Liver (tissue), 9 donors: Measurements from ENCODE around the gene ACSS1. TPM values are rescaled to one million over a fixed set of nuclear protein-coding genes. Genes with fewer than 3 reads are reported as not detected.

Experiments used
- DNase-seq: peaks from one replicate; pipeline ENCODE4 v3.0.0-alpha.2; 2017; ENCODE audit warnings: low spot score
- H3K27ac ChIP-seq, 2 donors: one replicate each; pipeline ENCODE4 v1.7.0; 2013; ENCODE audit warnings: inconsistent platforms in 2 of 2, low read length in 2 of 2, control low read depth in 1 of 2, low read depth in 1 of 2, mild to moderate bottlenecking in 1 of 2
- H3K27me3 ChIP-seq, 4 donors: one replicate each; pipeline versions ENCODE4 v1.6.1 to v1.7.0; 2013; ENCODE audit warnings: low read length in 3 of 4, inconsistent platforms in 1 of 4, mild to moderate bottlenecking in 1 of 4, moderate library complexity in 1 of 4; ENCODE audit not compliant: control insufficient read depth in 4 of 4, insufficient read depth in 4 of 4
- H3K36me3 ChIP-seq, 4 donors: one replicate each; pipeline versions ENCODE4 v1.6.1 to v1.7.0; 2013; ENCODE audit warnings: low read length in 3 of 4, mild to moderate bottlenecking in 3 of 4, low read depth in 1 of 4, moderate library complexity in 1 of 4; ENCODE audit not compliant: control insufficient read depth in 4 of 4, insufficient read depth in 3 of 4
- H3K4me1 ChIP-seq, 4 donors: one replicate each; pipeline versions ENCODE4 v1.6.1 to v1.7.0; 2013; ENCODE audit warnings: low read length in 3 of 4, mild to moderate bottlenecking in 3 of 4, moderate library complexity in 1 of 4; ENCODE audit not compliant: control insufficient read depth in 4 of 4, insufficient read depth in 4 of 4
- H3K4me3 ChIP-seq, 3 donors: one replicate each; pipeline versions ENCODE4 v1.6.1 to v1.7.0; 2013; ENCODE audit warnings: low read length in 3 of 3, control low read depth in 1 of 3, low read depth in 1 of 3, mild to moderate bottlenecking in 1 of 3
- H3K9ac ChIP-seq, 2 donors: one replicate each; pipeline ENCODE4 v1.7.0; 2013; ENCODE audit warnings: low read length in 2 of 2, mild to moderate bottlenecking in 2 of 2, moderate library complexity in 2 of 2, control low read depth in 1 of 2, low read depth in 1 of 2
- H3K9me3 ChIP-seq, 4 donors: one replicate each; pipeline versions ENCODE4 v1.6.1 to v1.7.0; 2013; ENCODE audit warnings: low read length in 3 of 4; ENCODE audit not compliant: control insufficient read depth in 4 of 4
- ATF3 ChIP-seq: IDR thresholded peaks from 2 replicates; pipeline ENCODE4 v1.6.1; 2016; ENCODE audit warnings: antibody characterized with exemption
- EGR1 ChIP-seq, 2 donors: IDR thresholded peaks; 2 replicates each; pipeline ENCODE4 v1.6.1; 2016 to 2018; ENCODE audit warnings: antibody characterized with exemption in 2 of 2, low read depth in 2 of 2
- FOXA1 ChIP-seq: IDR thresholded peaks from 2 replicates; pipeline ENCODE4 v1.6.1; 2016; ENCODE audit warnings: antibody characterized with exemption
- FOXA2 ChIP-seq: IDR thresholded peaks from 2 replicates; pipeline ENCODE4 v1.6.1; 2016; ENCODE audit warnings: antibody characterized with exemption
- GABPA ChIP-seq, 2 donors: IDR thresholded peaks in 1 of 2; conservative IDR thresholded peaks in 1 of 2; 2 replicates each; pipeline ENCODE4 v1.6.1; 2016; ENCODE audit warnings: antibody characterized with exemption in 2 of 2, mild to moderate bottlenecking in 1 of 2, moderate library complexity in 1 of 2
- HNF4A ChIP-seq, 2 donors: conservative IDR thresholded peaks; 2 replicates each; pipeline ENCODE4 v1.6.1; 2016; ENCODE audit warnings: antibody characterized with exemption in 2 of 2, mild to moderate bottlenecking in 2 of 2
- HNF4G ChIP-seq: IDR thresholded peaks from 2 replicates; pipeline ENCODE4 v1.6.1; 2016; ENCODE audit warnings: antibody characterized with exemption
- JUND ChIP-seq, 2 donors: IDR thresholded peaks; 2 replicates each; pipeline ENCODE4 v1.6.1; 2016; ENCODE audit warnings: antibody characterized with exemption in 2 of 2
- NR2F2 ChIP-seq: IDR thresholded peaks from 2 replicates; pipeline ENCODE4 v1.6.1; 2016; ENCODE audit warnings: antibody characterized with exemption
- RAD21 ChIP-seq, 2 donors: IDR thresholded peaks; 2 replicates each; pipeline ENCODE4 v1.6.1; 2016; ENCODE audit warnings: antibody characterized with exemption in 2 of 2, mild to moderate bottlenecking in 2 of 2
- REST ChIP-seq: IDR thresholded peaks from 2 replicates; pipeline ENCODE4 v1.6.1; 2016; ENCODE audit warnings: antibody characterized with exemption, mild to moderate bottlenecking
- RXRA ChIP-seq, 2 donors: IDR thresholded peaks; 2 replicates each; pipeline ENCODE4 v1.6.1; 2017 to 2018; ENCODE audit warnings: antibody characterized with exemption in 2 of 2, mild to moderate bottlenecking in 1 of 2
- SP1 ChIP-seq: IDR thresholded peaks from 2 replicates; pipeline ENCODE4 v1.6.1; 2018; ENCODE audit warnings: antibody characterized with exemption, mild to moderate bottlenecking
- TAF1 ChIP-seq: conservative IDR thresholded peaks from 2 replicates; pipeline ENCODE4 v1.6.1; 2016; ENCODE audit warnings: antibody characterized with exemption, mild to moderate bottlenecking
- YY1 ChIP-seq: IDR thresholded peaks from 2 replicates; pipeline ENCODE4 v1.6.1; 2016; ENCODE audit warnings: antibody characterized with exemption, mild to moderate bottlenecking
- WGBS: extraction: QIAGEN DNeasy Blood & Tissue Kit; methylation state at CpG from one replicate; pipeline ENCODE4 v1.1.7; 2013; 5-methylcytosine and 5-hydroxymethylcytosine counted together
- polyA plus RNA-seq, 2 donors: library from polyadenylated mRNA; stranded (reverse) in 1 of 2; unstranded in 1 of 2; fragments of 200-250 nt in 1 of 2; fragments of >200 nt in 1 of 2; fragmentation: Nextera tagmentation in 1 of 2; extraction: Ambion mirVana in 1 of 2; gene quantifications; one replicate each; pipeline versions ENCODE4 v1.2.1 to v1.2.3, GENCODE V29; 2013 to 2015
- total RNA-seq, 2 donors: library from RNA; depleted of rRNA; stranded (reverse); fragments of >200 nt; gene quantifications; one replicate each; pipeline ENCODE4 v1.2.3, GENCODE V29; 2014
- TF ChIP-seq, protein P1 (sequence below): fragments of 150-350 bp; IDR thresholded peaks from 2 replicates; pipeline ENCODE4 v1.5.1; 2017; ENCODE audit warnings: improper control_type of control experiment, low read depth, low read length; ENCODE audit not compliant: missing input control
- TF ChIP-seq, protein P2 (sequence below): IDR thresholded peaks from 2 replicates; pipeline ENCODE4 v1.6.1; 2016; ENCODE audit warnings: antibody characterized with exemption
- TF ChIP-seq, protein P3 (sequence below): IDR thresholded peaks from 2 replicates; pipeline ENCODE4 v1.6.1; 2016; ENCODE audit warnings: antibody characterized with exemption
- donor health status: healthy.
- donor health status: healthy.
- donor health status: healthy.
- donor health status: healthy.
- donor health status: healthy.

The ACSS1 gene
- total and polyA plus RNA-seq, 4 donors = 5.3 to 87.5 (median 22.1) TPM

DNA sequence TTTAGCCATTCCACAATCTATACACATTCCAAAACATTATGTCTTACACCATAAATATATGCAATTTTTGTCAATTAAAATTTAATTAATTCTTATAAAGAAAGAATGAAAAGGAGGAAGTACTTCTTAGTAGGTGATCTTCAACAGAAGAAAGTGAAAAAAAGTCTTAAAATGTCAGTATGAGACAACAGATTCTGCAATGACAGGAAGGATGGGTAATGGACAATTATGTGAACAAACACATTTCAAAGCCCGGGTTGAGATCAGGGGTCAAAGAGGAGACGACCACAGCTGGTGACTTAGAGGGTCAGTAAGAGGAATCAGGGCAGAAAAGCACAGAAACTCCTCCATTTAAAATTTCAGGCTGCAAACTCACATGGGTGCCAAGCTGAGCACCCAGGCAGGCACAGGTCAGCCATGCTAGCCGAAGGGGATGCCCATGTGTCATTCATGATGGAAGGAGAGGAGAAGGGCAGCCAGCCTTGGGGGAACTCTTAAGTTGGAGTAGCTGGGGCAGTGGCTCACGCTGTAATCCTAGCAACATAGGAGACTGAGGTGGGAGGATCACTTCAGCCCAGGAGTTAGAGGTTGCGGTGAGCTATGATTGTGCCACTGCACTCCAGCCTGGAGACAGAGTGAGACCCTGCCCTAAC, 13.0 kb upstream of the ACSS1 start:
- Histone ChIP-seq H3K27me3 (peaks cover 0 to 3% (median 0%) of the 10 kb centered on the region in 4 donors), H3K4me3 (no peak overlapping the region), H3K36me3 (no peaks in the 10 kb centered on the region), H3K27ac (no peak overlapping the region), H3K4me1 (no peaks in the 10 kb centered on the region), H3K9ac (no peak overlapping the region), H3K9me3 (peaks cover 0 to 2% (median 0%) of the 10 kb centered on the region in 4 donors)
- peak; percentile 12 for DNase-seq
- TF ChIP-seq ATF3 (no peak), GABPA (IDR thresholded peaks at IDR 0.05 in 1 of 2, conservative IDR thresholded peaks at IDR 0.05 in 1 of 2) (no peak), NR2F2 (no peak), SP1 (no peak), TAF1 (no peak), HNF4G (no peak), REST (no peak), RXRA (IDR thresholded peaks at IDR 0.05) (no peak), FOXA2 (no peak), YY1 (no peak), JUND (IDR thresholded peaks at IDR 0.05) (no peak), EGR1 (IDR thresholded peaks at IDR 0.05; ENCODE audit: low read depth in 2 of 2) (no peak), HNF4A (conservative IDR thresholded peaks at IDR 0.05) (no peak), RAD21 (IDR thresholded peaks at IDR 0.05) (no peak), FOXA1 (no peak)
- TF ChIP-seq, protein P1, sequence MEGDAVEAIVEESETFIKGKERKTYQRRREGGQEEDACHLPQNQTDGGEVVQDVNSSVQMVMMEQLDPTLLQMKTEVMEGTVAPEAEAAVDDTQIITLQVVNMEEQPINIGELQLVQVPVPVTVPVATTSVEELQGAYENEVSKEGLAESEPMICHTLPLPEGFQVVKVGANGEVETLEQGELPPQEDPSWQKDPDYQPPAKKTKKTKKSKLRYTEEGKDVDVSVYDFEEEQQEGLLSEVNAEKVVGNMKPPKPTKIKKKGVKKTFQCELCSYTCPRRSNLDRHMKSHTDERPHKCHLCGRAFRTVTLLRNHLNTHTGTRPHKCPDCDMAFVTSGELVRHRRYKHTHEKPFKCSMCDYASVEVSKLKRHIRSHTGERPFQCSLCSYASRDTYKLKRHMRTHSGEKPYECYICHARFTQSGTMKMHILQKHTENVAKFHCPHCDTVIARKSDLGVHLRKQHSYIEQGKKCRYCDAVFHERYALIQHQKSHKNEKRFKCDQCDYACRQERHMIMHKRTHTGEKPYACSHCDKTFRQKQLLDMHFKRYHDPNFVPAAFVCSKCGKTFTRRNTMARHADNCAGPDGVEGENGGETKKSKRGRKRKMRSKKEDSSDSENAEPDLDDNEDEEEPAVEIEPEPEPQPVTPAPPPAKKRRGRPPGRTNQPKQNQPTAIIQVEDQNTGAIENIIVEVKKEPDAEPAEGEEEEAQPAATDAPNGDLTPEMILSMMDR = no peak
- TF ChIP-seq, protein P2, sequence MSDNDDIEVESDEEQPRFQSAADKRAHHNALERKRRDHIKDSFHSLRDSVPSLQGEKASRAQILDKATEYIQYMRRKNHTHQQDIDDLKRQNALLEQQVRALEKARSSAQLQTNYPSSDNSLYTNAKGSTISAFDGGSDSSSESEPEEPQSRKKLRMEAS = no peak
- TF ChIP-seq, protein P3, sequence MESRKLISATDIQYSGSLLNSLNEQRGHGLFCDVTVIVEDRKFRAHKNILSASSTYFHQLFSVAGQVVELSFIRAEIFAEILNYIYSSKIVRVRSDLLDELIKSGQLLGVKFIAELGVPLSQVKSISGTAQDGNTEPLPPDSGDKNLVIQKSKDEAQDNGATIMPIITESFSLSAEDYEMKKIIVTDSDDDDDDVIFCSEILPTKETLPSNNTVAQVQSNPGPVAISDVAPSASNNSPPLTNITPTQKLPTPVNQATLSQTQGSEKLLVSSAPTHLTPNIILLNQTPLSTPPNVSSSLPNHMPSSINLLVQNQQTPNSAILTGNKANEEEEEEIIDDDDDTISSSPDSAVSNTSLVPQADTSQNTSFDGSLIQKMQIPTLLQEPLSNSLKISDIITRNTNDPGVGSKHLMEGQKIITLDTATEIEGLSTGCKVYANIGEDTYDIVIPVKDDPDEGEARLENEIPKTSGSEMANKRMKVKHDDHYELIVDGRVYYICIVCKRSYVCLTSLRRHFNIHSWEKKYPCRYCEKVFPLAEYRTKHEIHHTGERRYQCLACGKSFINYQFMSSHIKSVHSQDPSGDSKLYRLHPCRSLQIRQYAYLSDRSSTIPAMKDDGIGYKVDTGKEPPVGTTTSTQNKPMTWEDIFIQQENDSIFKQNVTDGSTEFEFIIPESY = no peak
- WGBS = 52% methylated on average over 5 of the region's 5 CpGs
